Ramos (cell line): Measurements from ENCODE around the gene UBQLN1.

ENCODE experiments used
- in situ Hi-C: fragments of 300-500 bp; cut with MboI; formaldehyde crosslinking; loops from one replicate; pipeline ENCODE4 v1.14.3; 2022; ENCODE audit warnings: low sequenced_read_pairs; ENCODE audit not compliant: unreplicated experiment

The UBQLN1 gene

GRCh38 chr9:83698976-83699585, 8.7 kb downstream of the UBQLN1 start:
- in situ Hi-C loops = no loop called here

DNA sequence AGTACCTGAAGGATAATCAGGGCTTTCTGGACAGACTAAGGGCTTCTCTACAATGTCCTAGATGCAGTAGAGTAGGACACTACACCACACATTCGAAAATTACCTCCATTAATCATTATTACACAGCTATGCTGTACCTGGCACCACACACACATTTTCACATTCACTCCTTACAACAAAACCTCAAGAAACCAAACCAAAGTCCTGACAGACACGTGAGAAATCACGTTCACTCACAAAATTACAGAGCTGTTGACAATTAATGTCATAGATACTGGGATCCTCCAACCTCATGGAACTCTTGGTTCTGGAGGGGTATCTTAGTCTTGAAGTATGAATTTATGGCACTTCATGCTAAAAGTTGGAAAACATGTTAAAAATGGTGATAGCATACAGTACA, 16.3 kb downstream of the UBQLN1 start:
- in situ Hi-C loops = no loop called here

GRCh38 chr9:83688921-83689320, 18.8 kb downstream of the UBQLN1 start:
- in situ Hi-C loops = no loop called here

DNA sequence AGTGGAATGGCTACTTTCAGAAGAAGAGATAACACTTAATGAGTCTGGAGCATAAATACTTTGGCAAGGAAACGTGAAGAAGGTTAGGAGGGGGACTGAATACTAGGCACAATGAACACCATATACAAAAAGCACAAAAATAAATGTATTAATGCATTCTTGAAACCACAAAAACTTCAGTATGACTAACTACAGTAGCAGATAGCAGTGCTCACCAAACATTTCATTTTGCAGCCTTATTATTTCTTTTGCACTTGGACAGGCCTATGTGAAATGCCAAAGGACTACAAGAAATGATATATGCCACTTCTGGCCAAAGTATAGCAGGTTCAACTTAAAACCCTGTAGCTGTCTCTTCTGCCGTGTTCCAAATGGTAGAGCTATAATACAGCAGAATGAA, 26.3 kb downstream of the UBQLN1 start:
- in situ Hi-C loops = no loop called here

GRCh38 chr9:83680233-83680632, 27.5 kb downstream of the UBQLN1 start:
- in situ Hi-C loops = no loop called here

DNA sequence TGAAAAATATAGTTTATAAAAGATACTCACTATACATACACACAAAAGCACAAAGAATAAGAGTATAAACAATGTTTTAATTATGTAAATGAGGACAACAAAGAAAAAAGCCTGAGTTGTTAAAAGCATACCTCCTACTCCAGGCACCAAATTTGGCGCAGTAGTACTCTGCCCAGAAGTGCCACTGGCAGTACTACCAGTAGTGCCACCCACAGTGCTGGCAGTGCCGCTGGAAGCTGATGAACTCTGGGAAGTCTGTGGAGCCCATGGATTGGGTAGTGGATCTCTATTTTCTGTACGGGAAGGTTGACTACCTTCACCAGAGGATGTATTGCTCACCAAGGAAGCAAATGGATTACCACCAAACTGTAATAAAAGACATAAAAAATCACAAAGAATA, 30.2 kb downstream of the UBQLN1 start:
- in situ Hi-C loops = no loop called here

GRCh38 chr9:83675466-83675865, 32.3 kb downstream of the UBQLN1 start:
- in situ Hi-C loops = no loop called here

DNA sequence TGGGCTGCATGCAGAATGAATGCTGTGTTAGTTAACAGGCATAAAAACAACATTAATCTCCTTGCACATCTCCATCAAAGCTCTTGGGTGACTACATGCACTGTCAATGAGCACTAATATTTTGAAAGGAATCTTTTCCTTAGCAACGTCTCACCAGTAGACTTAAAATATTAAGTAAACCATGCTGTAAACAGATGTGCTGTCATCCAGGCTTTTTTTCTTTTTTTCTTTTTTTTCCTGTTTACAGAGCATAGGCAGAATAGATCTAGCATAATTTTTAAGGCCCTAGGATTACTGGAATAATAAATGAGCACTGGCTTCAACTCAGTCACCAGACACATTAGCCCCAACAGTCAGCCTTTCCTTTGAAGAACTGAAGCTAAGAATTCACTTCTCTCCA, 36.3 kb downstream of the UBQLN1 start:
- in situ Hi-C loops = no loop called here

GRCh38 chr9:83670381-83670780, 37.4 kb downstream of the UBQLN1 start:
- in situ Hi-C loops = no loop called here

DNA sequence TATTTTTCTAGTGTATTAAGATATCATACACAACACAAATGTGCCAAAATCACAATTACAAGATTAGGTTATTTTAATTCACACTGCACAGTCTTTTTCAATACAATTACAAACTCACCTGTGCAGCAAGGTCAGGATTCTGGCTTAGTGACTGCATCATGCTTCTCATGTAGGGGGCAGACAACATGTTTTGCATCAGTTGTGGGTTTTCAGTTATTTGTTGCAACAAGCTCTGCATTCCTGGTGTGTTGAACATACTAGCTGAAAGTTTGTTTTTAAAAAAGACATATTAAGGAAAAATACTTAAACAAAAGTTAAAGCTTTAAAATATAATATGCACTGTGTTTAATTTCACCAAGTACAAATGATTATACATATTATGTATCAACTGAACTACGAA, 38.7 kb downstream of the UBQLN1 start:
- in situ Hi-C loops = no loop called here

GRCh38 chr9:83665580-83666200, 42.1 kb downstream of the UBQLN1 start:
- in situ Hi-C loops = no loop called here

DNA sequence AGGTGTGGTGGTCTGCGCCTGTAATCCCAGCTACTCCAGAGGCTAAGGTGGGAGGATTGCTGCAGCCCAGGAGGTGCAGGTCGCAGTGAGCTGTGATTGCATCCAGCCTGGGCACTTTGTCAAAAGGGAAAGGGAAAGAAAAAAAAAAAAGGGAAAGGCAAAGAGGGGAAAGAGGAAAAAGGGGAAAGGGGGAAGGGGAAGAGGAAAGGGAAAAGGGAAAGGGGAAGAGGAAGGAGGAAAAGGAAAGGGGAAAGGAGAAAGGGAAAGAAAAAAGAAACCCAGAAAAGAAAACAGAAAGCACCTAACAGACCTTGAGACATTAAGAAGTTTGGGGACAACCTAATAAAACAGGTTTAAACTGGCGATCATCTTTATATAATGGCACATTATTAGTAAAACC, 44.8 kb downstream of the UBQLN1 start:
- in situ Hi-C loops = no loop called here

- in situ Hi-C loops = no loop called here
Observed at GRCh38 chr9:83656952-83657351, 50.8 kb downstream of the UBQLN1 start.

DNA sequence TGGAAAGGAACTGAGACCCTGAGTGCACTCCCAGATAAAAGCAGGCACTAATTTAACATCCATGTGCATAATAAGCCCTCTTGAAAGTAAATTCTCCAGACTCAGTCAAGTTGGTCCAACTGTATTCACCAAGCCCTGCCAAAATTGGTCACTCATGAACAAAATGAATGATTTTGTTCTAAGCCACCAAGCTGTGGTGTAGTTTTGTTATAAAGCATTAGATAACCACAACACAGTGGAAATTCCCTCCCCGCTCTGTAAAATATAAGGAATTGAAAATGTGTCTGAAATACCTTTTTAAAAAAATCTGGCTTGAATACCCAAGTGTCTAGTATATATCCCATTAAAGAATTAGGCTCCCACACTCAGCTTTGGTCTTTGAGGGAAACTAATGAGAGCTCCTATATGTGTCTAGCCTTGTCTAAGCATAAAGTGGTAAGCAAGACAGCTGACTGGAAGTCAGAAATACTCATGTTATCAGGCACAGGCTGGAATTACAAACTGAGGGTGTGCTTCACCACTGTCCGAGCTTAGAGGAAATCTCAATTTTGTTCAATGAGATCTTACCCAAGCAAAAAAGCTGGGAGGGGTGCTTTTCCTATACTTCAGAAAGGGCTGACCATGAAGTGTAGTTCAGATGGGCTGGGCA, 51.6 kb downstream of the UBQLN1 start:
- in situ Hi-C loops = no loop called here

DNA sequence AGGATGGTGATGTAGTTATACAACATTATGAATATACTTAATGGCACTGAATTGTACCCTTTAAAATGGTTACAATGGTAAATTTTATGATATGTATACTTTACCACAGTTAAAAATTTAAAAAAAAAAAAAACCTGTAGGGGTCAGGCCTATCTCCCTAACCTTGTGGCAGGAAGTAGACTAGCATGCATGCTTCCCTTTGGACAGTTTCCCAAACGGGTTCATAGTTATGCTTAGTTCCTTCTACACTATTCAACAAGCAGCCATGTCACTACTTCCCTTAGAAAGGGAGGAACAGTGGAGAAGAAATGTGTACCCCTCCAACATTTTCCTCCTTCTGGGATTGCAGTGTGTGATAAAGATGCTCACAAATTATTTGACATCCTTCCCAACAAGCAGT, 52.3 kb downstream of the UBQLN1 start:
- in situ Hi-C loops = no loop called here

- in situ Hi-C loops = no loop called here
Observed at GRCh38 chr9:83652433-83652832, 55.3 kb downstream of the UBQLN1 start.

DNA sequence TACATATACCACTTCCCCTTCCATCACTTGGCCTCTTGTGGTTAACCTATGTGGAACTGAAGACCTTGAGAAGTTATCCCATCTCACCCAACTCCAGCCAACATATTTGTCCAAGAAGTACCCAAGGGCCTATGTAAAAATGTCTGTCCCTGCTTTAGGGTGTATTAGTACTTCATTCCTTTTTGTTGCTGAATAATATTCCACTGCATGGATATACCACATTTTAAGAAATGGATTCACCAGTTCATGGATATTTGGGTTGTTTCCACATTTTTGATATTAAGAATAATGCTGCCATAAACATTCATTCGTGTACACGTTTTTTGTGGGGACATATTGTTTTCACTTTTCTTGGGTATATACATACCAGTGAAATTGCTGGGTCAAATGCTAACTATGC, 56.2 kb downstream of the UBQLN1 start:
- in situ Hi-C loops = no loop called here

GRCh38 chr9:83649515-83649914, 58.2 kb downstream of the UBQLN1 start:
- in situ Hi-C loops = no loop called here

- in situ Hi-C loops = no loop called here
Observed at GRCh38 chr9:83649080-83649479, 58.7 kb downstream of the UBQLN1 start.

DNA sequence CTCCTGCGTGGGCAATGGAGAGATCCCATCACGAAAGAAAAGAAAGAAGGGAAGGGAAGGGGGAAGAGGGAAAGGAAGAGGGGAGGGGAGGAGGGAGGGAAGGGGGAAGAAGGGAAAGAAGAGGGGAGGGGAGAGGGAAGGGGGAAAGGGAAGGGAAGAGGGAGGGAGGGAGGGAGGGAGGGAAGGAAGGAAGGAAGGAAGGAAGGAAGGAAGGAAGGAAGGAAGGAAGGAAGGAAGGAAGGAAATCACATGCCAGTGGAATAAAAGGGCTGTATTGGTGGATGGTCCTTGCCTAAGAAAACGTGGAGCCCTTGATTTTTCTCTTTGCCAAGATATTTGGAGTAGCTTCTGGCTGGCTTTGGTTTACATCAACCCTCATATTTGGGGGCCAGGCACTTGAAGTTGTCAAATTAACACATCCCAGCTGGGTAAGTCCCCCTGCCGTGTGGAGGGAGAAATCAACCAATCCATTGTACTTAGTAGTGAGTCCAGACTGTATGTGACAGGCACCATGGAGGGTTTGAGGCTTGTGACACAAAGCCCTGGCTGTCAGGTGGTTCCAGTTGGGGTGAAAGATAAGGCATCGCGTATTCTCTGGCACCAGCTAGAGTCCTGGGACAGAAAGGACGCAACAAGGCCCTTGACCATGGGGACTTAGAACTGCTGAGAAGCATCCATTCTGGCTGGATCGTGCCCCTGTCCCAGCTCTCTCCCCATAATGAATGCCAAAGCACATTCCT, 61.1 kb downstream of the UBQLN1 start:
- in situ Hi-C loops = no loop called here

DNA sequence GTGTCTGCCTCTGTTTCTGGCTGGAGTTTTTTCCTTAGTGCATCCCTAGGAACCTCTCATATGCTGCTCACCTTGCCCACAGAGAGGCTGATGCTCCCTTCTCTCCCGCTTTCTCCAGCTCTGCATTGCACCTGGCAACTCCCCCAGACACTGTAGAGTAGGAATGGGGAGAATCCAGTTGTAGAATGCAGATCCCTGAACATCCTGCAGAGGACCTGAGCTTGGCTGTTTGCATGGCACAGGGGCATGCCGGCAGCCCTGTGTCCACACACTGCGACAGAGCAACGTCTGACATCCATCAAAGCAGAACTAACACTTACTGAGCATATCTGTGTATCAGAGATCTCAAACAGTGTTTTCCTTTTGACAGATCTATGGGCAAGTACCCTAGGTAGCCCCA, 65.0 kb downstream of the UBQLN1 start:
- in situ Hi-C loops = no loop called here
